Ovary (tissue), 9 donors: ENCODE results near the gene GUCY1A2. TPM values are rescaled to one million over a fixed set of nuclear protein-coding genes. Genes with fewer than 3 reads are reported as not detected.

Experiments used
- DNase-seq, 5 donors: peaks; one replicate each; pipeline ENCODE4 v3.0.0-alpha.2; 2019 to 2020
- H3K27ac ChIP-seq, 2 donors: fragments of 200-600 bp; one replicate each; pipeline versions ENCODE4 v1.5.1 to v1.8.0; 2019 to 2022
- H3K27me3 ChIP-seq: fragments of 200-600 bp; one replicate; pipeline ENCODE4 v1.8.0; 2022
- H3K36me3 ChIP-seq: fragments of 200-600 bp; sonication (generic); one replicate; pipeline ENCODE4 v1.5.1; 2019
- H3K4me1 ChIP-seq: one replicate; pipeline ENCODE4 v1.8.1; 2013; ENCODE audit warnings: mild to moderate bottlenecking, moderate library complexity; ENCODE audit not compliant: insufficient read depth
- H3K4me3 ChIP-seq: fragments of 200-600 bp; sonication (generic); one replicate; pipeline ENCODE4 v1.5.1; 2017
- H3K9me3 ChIP-seq, 2 donors: fragments of 200-600 bp in 1 of 2; sonication (generic) in 1 of 2; one replicate each; pipeline versions ENCODE4 v1.5.1 to v1.8.1; 2013 to 2019; ENCODE audit warnings: mild to moderate bottlenecking in 1 of 2, moderate library complexity in 1 of 2
- EP300 ChIP-seq: sonication (generic); formaldehyde crosslinking; IDR thresholded peaks from one replicate; pipeline ENCODE4 v1.6.1; 2017; ENCODE audit warnings: antibody characterized with exemption
- POLR2A ChIP-seq: fragments of 450-650 bp; IDR thresholded peaks from one replicate; pipeline ENCODE4 v1.6.1; 2017; ENCODE audit warnings: antibody characterized with exemption, mild to moderate bottlenecking, moderate library complexity
- WGBS, 3 donors: extraction: QIAGEN DNeasy Blood & Tissue Kit in 1 of 3; methylation state at CpG; one replicate each; pipeline versions ENCODE4 v1.1.5 to v1.1.7; 2013 to 2017; 5-methylcytosine and 5-hydroxymethylcytosine counted together
- intact Hi-C, 4 donors: fragments of 100-400 bp; cut with DNase I; formaldehyde crosslinking; loops; one replicate each; pipeline versions ENCODE4 v1.11.0 to v1.15.1; 2022 to 2023
- polyA plus RNA-seq, 2 donors: library from polyadenylated mRNA; stranded (reverse); fragments of 200-250 nt in 1 of 2; fragments of 350-450 nt in 1 of 2; fragmentation: Illumina TruSeq in 1 of 2; extraction: RNeasy Lipid Tissue Mini Kit (QIAGEN cat#74804) in 1 of 2; gene quantifications; one replicate each; pipeline ENCODE4 v1.2.3, GENCODE V29; 2013 to 2014
- total RNA-seq, 7 donors: library from RNA; depleted of rRNA in 2 of 7; stranded (reverse); fragments of >200 nt in 2 of 7; fragmentation: NEBNext Ultra II Directional in 3 of 7; extraction: Animal tissue kit (Norgen Biotek cat#: 25700) in 3 of 7; gene quantifications; one replicate each; pipeline versions ENCODE4 v1.1.0 to v1.2.4, GENCODE V29; 2016 to 2023
- TF ChIP-seq, protein P1 (sequence below), 3 donors: fragments of 450-650 bp in 2 of 3; fragments of 200-600 bp in 1 of 3; IDR thresholded peaks; one replicate each; pipeline versions ENCODE4 v1.5.1 to v1.8.0; 2016 to 2022; ENCODE audit warnings: antibody characterized with exemption in 3 of 3, mild to moderate bottlenecking in 1 of 3
- donor health status: DM: no; HTN: no; CAD: no; lungs with moderate emphysema.
- donor health status: DM: no; HTN: no; CAD: no.
- donor health status: Bipolar disorder and iron deficiency.
- donor health status: DM: yes; HTN: yes; CAD: no.
- donor health status: DM: no; HTN: no; CAD: no.
- donor health status: DM: yes; HTN: yes; CAD: no.

GUCY1A2 gene
- total and polyA plus RNA-seq, 9 donors: 1.5 to 20.3 (median 6.1) TPM

GRCh38 chr11:106986261-106986660 lies 32.0 kb downstream of the GUCY1A2 start:
- WGBS, 3 donors: 70 to 90% (median 88%) methylated on average over 3 of the region's 3 CpGs

GRCh38 chr11:106983991-106984390 lies 34.3 kb downstream of the GUCY1A2 start:
- no peaks in the 10 kb centered on the region for H3K27me3 ChIP-seq
- H3K36me3 ChIP-seq: no peaks in the 10 kb centered on the region
- intact Hi-C loops: no loop called here
- peaks cover 6% of the 10 kb centered on the region for H3K4me1 ChIP-seq
- no peak overlapping the region for H3K27ac ChIP-seq
- TF ChIP-seq EP300 (no peak), POLR2A (no peak)
- TF ChIP-seq, protein P1, sequence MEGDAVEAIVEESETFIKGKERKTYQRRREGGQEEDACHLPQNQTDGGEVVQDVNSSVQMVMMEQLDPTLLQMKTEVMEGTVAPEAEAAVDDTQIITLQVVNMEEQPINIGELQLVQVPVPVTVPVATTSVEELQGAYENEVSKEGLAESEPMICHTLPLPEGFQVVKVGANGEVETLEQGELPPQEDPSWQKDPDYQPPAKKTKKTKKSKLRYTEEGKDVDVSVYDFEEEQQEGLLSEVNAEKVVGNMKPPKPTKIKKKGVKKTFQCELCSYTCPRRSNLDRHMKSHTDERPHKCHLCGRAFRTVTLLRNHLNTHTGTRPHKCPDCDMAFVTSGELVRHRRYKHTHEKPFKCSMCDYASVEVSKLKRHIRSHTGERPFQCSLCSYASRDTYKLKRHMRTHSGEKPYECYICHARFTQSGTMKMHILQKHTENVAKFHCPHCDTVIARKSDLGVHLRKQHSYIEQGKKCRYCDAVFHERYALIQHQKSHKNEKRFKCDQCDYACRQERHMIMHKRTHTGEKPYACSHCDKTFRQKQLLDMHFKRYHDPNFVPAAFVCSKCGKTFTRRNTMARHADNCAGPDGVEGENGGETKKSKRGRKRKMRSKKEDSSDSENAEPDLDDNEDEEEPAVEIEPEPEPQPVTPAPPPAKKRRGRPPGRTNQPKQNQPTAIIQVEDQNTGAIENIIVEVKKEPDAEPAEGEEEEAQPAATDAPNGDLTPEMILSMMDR (IDR thresholded peaks at IDR 0.05): no peak
- WGBS, 3 donors: 43 to 55% (median 49%) methylated on average over 1 of the region's 1 CpG
- no peak overlapping the region for H3K4me3 ChIP-seq
- no peaks in the 10 kb centered on the region for H3K9me3 ChIP-seq
- no peak for DNase-seq

More at GRCh38 chr11:106986261-106986660, 32.0 kb downstream of the GUCY1A2 start:
- H3K36me3 ChIP-seq: no peaks in the 10 kb centered on the region
- no peak for DNase-seq
- TF ChIP-seq, protein P1 (IDR thresholded peaks at IDR 0.05): no peak
- no peak for TF ChIP-seq EP300
- TF ChIP-seq POLR2A: no peak
- no peaks in the 10 kb centered on the region for H3K27me3 ChIP-seq
- intact Hi-C loops: no loop called here
- peaks cover 6% of the 10 kb centered on the region for H3K4me1 ChIP-seq
- no peak overlapping the region for H3K4me3 ChIP-seq
- no peaks in the 10 kb centered on the region for H3K9me3 ChIP-seq
- H3K27ac ChIP-seq: no peak overlapping the region

GRCh38 chr11:106983261-106983660 lies 35.0 kb downstream of the GUCY1A2 start:
- WGBS, 3 donors: 39 to 60% (median 58%) methylated on average over 4 of the region's 4 CpGs
- Histone ChIP-seq H3K4me3 (no peak overlapping the region), H3K4me1 (no peaks in the 10 kb centered on the region), H3K27me3 (no peaks in the 10 kb centered on the region), H3K9me3 (no peaks in the 10 kb centered on the region), H3K36me3 (no peaks in the 10 kb centered on the region), H3K27ac (no peak overlapping the region)
- intact Hi-C loops: no loop called here
- TF ChIP-seq, protein P1 (IDR thresholded peaks at IDR 0.05): no peak
- TF ChIP-seq EP300: no peak
- no peak for TF ChIP-seq POLR2A
- DNase-seq: no peak

- no peak for DNase-seq
- no peak overlapping the region for H3K27ac ChIP-seq
- H3K36me3 ChIP-seq: no peaks in the 10 kb centered on the region
- intact Hi-C loops: no loop called here
- no peaks in the 10 kb centered on the region for H3K4me1 ChIP-seq
- TF ChIP-seq, protein P1 (IDR thresholded peaks at IDR 0.05): no peak
- no peak for TF ChIP-seq POLR2A
- no peak for TF ChIP-seq EP300
- H3K27me3 ChIP-seq: no peaks in the 10 kb centered on the region
- no peak overlapping the region for H3K4me3 ChIP-seq
- no peaks in the 10 kb centered on the region for H3K9me3 ChIP-seq
These were observed 43.4 kb downstream of the GUCY1A2 start for GRCh38 chr11:106974831-106975230.

- Histone ChIP-seq H3K27me3 (no peaks in the 10 kb centered on the region), H3K27ac (no peak overlapping the region), H3K4me3 (no peak overlapping the region), H3K36me3 (no peaks in the 10 kb centered on the region), H3K9me3 (no peaks in the 10 kb centered on the region), H3K4me1 (no peaks in the 10 kb centered on the region)
- intact Hi-C loops: no loop called here
- no peak for TF ChIP-seq POLR2A
- TF ChIP-seq, protein P1 (IDR thresholded peaks at IDR 0.05): no peak
- no peak for TF ChIP-seq EP300
- no peak for DNase-seq
These were observed 46.4 kb downstream of the GUCY1A2 start for GRCh38 chr11:106971864-106972263.
